ENCODE results near the gene KLHL7.

KLHL7 gene

DNA sequence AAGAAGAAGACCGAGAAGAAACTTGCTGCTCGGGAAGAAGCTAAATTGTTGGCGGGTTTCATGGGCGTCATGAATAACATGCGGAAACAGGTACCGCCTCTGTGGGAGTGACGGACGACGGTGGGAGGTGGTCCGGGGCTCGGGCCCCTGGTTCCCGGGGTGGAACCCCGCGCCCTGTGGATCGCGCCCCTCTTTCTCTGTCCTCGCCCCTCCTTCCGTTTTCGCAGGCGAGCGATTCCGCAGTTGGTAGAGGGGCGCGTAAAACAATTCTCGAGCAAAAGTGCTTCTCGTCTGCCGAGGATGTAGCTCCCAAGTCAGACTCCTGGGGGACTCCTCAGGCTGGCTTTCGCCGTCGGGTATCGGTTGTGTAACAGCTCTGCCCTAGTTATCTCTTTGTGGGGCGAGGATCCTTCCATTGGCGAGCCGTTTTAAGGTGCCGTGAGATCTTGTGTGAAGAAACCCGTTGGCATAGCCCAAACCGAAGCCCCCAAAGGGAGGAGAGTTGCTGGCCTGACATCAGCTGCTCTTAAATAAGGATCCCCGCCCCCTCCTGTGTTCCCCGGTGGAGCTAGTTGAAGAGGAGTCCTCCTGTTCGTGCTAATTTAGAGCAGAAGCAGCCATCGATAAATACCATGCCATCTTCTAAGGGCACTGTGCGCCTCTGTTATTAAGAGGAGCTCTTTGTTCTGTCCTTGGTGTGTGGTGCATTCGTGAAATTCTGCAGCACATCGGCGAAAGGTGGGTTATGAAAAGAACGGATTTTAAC is 655 bp downstream of the KLHL7 start:
- TF ChIP-seq, protein P1, sequence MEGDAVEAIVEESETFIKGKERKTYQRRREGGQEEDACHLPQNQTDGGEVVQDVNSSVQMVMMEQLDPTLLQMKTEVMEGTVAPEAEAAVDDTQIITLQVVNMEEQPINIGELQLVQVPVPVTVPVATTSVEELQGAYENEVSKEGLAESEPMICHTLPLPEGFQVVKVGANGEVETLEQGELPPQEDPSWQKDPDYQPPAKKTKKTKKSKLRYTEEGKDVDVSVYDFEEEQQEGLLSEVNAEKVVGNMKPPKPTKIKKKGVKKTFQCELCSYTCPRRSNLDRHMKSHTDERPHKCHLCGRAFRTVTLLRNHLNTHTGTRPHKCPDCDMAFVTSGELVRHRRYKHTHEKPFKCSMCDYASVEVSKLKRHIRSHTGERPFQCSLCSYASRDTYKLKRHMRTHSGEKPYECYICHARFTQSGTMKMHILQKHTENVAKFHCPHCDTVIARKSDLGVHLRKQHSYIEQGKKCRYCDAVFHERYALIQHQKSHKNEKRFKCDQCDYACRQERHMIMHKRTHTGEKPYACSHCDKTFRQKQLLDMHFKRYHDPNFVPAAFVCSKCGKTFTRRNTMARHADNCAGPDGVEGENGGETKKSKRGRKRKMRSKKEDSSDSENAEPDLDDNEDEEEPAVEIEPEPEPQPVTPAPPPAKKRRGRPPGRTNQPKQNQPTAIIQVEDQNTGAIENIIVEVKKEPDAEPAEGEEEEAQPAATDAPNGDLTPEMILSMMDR (IDR thresholded peaks at IDR 0.05; ENCODE audit: insufficient read depth, low read length, missing control alignments): no peak
- POLR2A ChIA-PET: interaction anchor here (0.6 to 2.0 kb wide), 5 partner anchors 8 to 1467 kb away, joined by 3 to 9 read pairs (median 4); partner anchors contain the start of gene PALS2

DNA sequence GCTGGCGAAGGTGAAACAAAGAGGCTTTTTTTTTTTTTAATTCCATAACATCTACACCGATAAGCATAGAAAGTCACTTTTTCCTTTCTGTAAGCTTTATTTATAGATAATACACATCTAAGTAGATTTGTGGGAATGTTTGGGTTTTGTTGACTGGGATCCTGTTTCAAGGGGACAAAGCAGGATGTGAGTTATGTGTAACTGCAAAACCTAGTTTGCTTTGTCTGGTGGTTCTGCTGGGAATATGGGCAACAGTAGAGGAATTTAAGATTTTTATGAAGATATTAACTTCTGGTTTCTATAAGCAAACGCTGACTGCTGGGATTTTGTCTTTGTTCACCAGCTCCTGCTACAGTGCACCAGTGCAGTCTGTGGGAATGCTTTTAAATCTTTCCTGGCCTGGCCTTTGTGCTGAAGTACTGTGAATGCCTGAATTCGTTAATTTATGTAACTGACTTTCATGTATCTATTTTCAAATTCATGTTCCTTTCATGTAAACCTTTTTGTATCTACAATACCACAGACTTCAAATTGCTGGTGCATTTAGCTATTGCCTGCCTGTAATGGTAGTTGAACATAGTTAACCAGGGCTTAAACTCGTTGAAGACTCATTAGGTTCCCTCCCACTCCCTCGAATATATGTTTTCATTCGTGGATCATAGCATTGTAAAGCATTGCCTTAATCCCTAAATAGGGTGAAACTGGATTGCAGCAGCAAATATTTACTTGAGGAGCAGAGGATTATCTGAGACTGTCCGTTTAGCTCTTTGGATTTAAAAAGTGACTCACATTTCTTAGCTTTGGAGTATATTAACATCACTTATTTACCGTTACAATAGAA is 1.5 kb downstream of the KLHL7 start:
- ChIA-PET POLR2A (interaction anchor here (0.8 to 2.0 kb wide), 3 partner anchors 7 to 321 kb away, joined by 3 to 9 read pairs (median 4); no protein-coding TSS in a partner anchor), CTCF (interaction anchor here (1.1 to 4.5 kb wide), 9 partner anchors 9 to 547 kb away, joined by 3 to 25 read pairs (median 5); no protein-coding TSS in a partner anchor)
- TF ChIP-seq, protein P1 (IDR thresholded peaks at IDR 0.05; ENCODE audit: insufficient read depth, low read length, missing control alignments): no peak
- H3K4me3 ChIP-seq (ENCODE audit: low read depth, low read length): peak overlapping the region; percentile 96
- DNase-seq (ENCODE audit: low read depth, low spot score): no peak

More for the DNA sequence above, 655 bp downstream of the KLHL7 start:
- CTCF ChIA-PET: interaction anchor here (1.0 to 4.5 kb wide), 11 partner anchors 9 to 547 kb away, joined by 3 to 25 read pairs (median 5); no protein-coding TSS in a partner anchor
- DNase-seq (ENCODE audit: low read depth, low spot score): no peak
- peak overlapping the region; percentile 96 for H3K4me3 ChIP-seq (ENCODE audit: low read depth, low read length)

DNA sequence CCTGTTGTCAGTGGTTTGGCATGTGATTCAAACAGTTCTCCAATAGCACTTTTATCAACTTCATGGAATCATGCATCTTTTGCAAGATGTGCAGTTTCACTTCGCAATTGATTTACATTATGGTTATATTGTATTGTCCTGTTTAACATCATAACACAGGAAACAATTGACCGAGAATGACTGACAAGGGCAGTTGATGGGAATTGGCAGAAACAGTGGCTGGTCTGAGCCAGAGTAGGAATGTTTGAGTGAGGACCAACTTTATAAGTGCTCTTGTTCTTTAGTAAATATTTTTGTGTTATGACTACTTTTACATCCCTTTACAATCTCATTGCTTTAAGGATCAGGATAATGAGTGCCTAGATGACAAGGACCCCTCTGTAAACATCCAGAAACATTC is 2.2 kb downstream of the KLHL7 start:
- no peak for DNase-seq (ENCODE audit: low read depth, low spot score)
- no peak overlapping the region; the same call in 1 of the 2 replicates for H3K4me3 ChIP-seq (ENCODE audit: low read depth, low read length)
- POLR2A ChIA-PET: no interaction called here
- CTCF ChIA-PET: interaction anchor here (1.5 to 4.5 kb wide), 3 partner anchors 22 to 548 kb away, joined by 5 to 25 read pairs (median 11); no protein-coding TSS in a partner anchor
- TF ChIP-seq, protein P1 (IDR thresholded peaks at IDR 0.05; ENCODE audit: insufficient read depth, low read length, missing control alignments): no peak

DNA sequence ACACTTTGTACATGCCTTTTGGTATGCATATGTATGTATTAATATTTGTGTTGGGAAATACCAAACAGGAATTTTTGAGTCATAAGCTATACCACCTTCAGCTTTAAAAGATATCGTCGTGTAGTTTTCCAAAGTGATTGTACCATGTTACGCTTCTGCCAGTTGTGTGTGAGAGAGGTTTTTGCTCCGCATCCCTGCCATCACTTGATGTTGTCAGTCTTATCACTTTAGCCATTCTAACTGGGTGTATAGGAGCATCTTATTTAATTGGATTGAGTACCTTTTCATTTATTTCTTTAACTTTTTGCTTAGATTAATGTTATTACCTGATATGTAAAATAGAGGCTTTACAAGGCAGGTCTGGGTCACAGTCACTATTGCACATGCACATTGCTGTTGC is 3.4 kb downstream of the KLHL7 start:
- POLR2A ChIA-PET: no interaction called here
- H3K4me3 ChIP-seq (ENCODE audit: low read depth, low read length): no peak overlapping the region
- TF ChIP-seq, protein P1 (IDR thresholded peaks at IDR 0.05; ENCODE audit: insufficient read depth, low read length, missing control alignments): no peak
- DNase-seq (ENCODE audit: low read depth, low spot score): no peak
- CTCF ChIA-PET: interaction anchor here (1.3 to 4.5 kb wide), 2 partner anchors 11 to 23 kb away, joined by 3 to 25 read pairs; no protein-coding TSS in a partner anchor

DNA sequence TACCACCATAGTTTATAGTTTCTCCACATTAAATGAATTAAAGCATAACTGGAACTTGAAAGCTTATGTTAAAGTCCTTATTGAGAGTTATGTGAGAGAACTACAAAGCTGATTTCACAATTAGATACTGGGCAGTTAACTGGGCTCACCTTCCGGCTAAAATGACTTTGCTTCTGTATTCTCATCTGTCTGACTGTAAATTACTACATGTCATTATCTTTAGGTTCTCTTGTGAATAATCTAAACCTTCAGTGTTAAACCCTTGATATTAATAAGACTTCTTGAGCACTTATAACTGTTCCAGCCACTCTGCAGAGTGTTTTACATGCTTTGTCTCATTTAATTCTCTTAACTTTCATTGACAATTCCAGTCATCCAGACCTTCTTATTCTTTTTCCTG is 3.9 kb downstream of the KLHL7 start:
- TF ChIP-seq, protein P1 (IDR thresholded peaks at IDR 0.05; ENCODE audit: insufficient read depth, low read length, missing control alignments): no peak
- no peak overlapping the region for H3K4me3 ChIP-seq (ENCODE audit: low read depth, low read length)
- no peak for DNase-seq (ENCODE audit: low read depth, low spot score)
- ChIA-PET CTCF (interaction anchor here (1.3 to 4.5 kb wide), 2 partner anchors 11 to 24 kb away, joined by 3 to 25 read pairs; no protein-coding TSS in a partner anchor), POLR2A (no interaction called here)
